GM12878 (cell line): ENCODE measurements around the gene AUNIP.

Experiments
- BCLAF1 ChIP-seq: fragments of 450-650 bp; IDR thresholded peaks from 2 replicates; pipeline ENCODE4 v1.6.1; 2017; ENCODE audit warnings: antibody characterized with exemption, mild to moderate bottlenecking, moderate library complexity
- CEBPB ChIP-seq, 2 experiments: fragments of 150-350 bp in 1 of 2; IDR thresholded peaks; 2 replicates each; pipeline ENCODE4 v1.6.1; 2012 to 2014; ENCODE audit warnings: low read depth in 2 of 2, low read length in 2 of 2, borderline replicate concordance in 1 of 2, inconsistent platforms in 1 of 2
- CTCF ChIP-seq, 3 experiments: IDR thresholded peaks in 2 of 3; conservative IDR thresholded peaks in 1 of 3; 2 replicates each; pipeline ENCODE4 v1.5.1; 2011; ENCODE audit warnings: low read depth in 3 of 3, low read length in 3 of 3, mild to moderate bottlenecking in 3 of 3, control low read depth in 2 of 3, moderate library complexity in 2 of 3, inconsistent platforms in 1 of 3, mixed read lengths in 1 of 3; ENCODE audit not compliant: control insufficient read depth in 2 of 3, insufficient read depth in 1 of 3; ENCODE audit errors: extremely low read depth in 1 of 3
- E2F4 ChIP-seq: IDR thresholded peaks from 2 replicates; pipeline ENCODE4 v1.6.1; 2012; ENCODE audit warnings: low read depth, low read length, improper control_type of control experiment
- EZH2 ChIP-seq: IDR thresholded peaks from 2 replicates; pipeline ENCODE4 v1.6.1; 2012; ENCODE audit warnings: low read depth, mild to moderate bottlenecking, control low read depth, inconsistent platforms, low read length, borderline replicate concordance; ENCODE audit not compliant: control insufficient read depth
- HDGF ChIP-seq: fragments of 450-650 bp; IDR thresholded peaks from 2 replicates; pipeline ENCODE4 v1.6.1; 2016; ENCODE audit warnings: antibody characterized with exemption
- KAT2A ChIP-seq: conservative IDR thresholded peaks from 2 replicates; pipeline ENCODE4 v1.6.1; 2011; ENCODE audit warnings: low read depth, low read length; ENCODE audit not compliant: control insufficient read depth
- NFIC ChIP-seq: IDR thresholded peaks from 2 replicates; pipeline ENCODE4 v1.6.1; 2012; ENCODE audit warnings: low read depth, mild to moderate bottlenecking, inconsistent platforms, low read length, moderate library complexity
- POLR2AphosphoS5 ChIP-seq: IDR thresholded peaks from 2 replicates; pipeline ENCODE4 v1.6.1; 2011; ENCODE audit warnings: mild to moderate bottlenecking, low read length, inconsistent platforms
- PRDM15 ChIP-seq: fragments of 450-650 bp; formaldehyde crosslinking; IDR thresholded peaks from 2 replicates; pipeline ENCODE4 v1.4.0; 2020; ENCODE audit warnings: mild to moderate bottlenecking, moderate library complexity
- SIN3A ChIP-seq: IDR thresholded peaks from 2 replicates; pipeline ENCODE4 v1.6.1; 2012; ENCODE audit warnings: low read depth, low read length, improper control_type of control experiment
- SP1 ChIP-seq: IDR thresholded peaks from one replicate; pipeline ENCODE4 v1.6.1; 2011; ENCODE audit warnings: low read depth, low read length
- TCF7 ChIP-seq: IDR thresholded peaks from 2 replicates; pipeline ENCODE4 v1.6.1; 2014; ENCODE audit warnings: antibody characterized with exemption, borderline replicate concordance
- ZBTB40 ChIP-seq: fragments of 450-650 bp; IDR thresholded peaks from 2 replicates; pipeline ENCODE4 v1.6.1; 2016; ENCODE audit warnings: mild to moderate bottlenecking, moderate library complexity, borderline replicate concordance

- TF ChIP-seq CTCF (IDR thresholded peaks at IDR 0.05 in 2 of 3, conservative IDR thresholded peaks at IDR 0.05 in 1 of 3; ENCODE audit: control insufficient read depth in 2 of 3, extremely low read depth in 1 of 3, insufficient read depth in 1 of 3, low read depth in 3 of 3, low read length in 3 of 3) (no peak), E2F4 (no peak), ZBTB40 (no peak), BCLAF1 (no peak), HDGF (no peak), NFIC (no peak), POLR2AphosphoS5 (no peak), KAT2A (no peak), EZH2 (no peak), PRDM15 (CRISPR knock-in tag) (no peak), TCF7 (no peak), SP1 (no peak), SIN3A (no peak), CEBPB (IDR thresholded peaks at IDR 0.05; ENCODE audit: borderline replicate concordance in 1 of 2, low read depth in 2 of 2, low read length in 2 of 2) (no peak)
These were observed 27.6 kb downstream of the AUNIP start for GRCh38 chr1:25831569-25832196.
